HAP-1 (cell line): ENCODE data around the gene MFSD6.

Experiments used
- DNase-seq, 2 experiments: peaks; one replicate each; pipeline ENCODE4 v3.0.0-alpha.2; 2016 to 2020; ENCODE audit warnings: low spot score in 2 of 2
- H3K27me3 ChIP-seq: fragments of 250-450 bp; sonication (Bioruptor Pico); 2 replicates; pipeline ENCODE4 v1.5.1; 2020; ENCODE audit warnings: low read depth, mild to moderate bottlenecking, moderate library complexity
- H3K36me3 ChIP-seq: fragments of 250-450 bp; sonication (Bioruptor Pico); replicated peaks from 2 replicates; pipeline ENCODE4 v1.5.1; 2020; ENCODE audit warnings: mild to moderate bottlenecking
- H3K4me1 ChIP-seq: fragments of 250-450 bp; sonication (Bioruptor Pico); 2 replicates; pipeline ENCODE4 v1.5.1; 2020; ENCODE audit warnings: mild to moderate bottlenecking
- H3K4me3 ChIP-seq: fragments of 250-450 bp; sonication (Bioruptor Pico); 2 replicates; pipeline ENCODE4 v1.5.1; 2020; ENCODE audit warnings: mild to moderate bottlenecking, moderate library complexity
- H3K9me3 ChIP-seq: fragments of 250-450 bp; sonication (Bioruptor Pico); 2 replicates; pipeline ENCODE4 v1.5.1; 2020; ENCODE audit warnings: mild to moderate bottlenecking, moderate library complexity
- in situ Hi-C: fragments of 300-500 bp; cut with MboI; formaldehyde crosslinking; loops from 3 replicates; pipeline ENCODE4 v1.14.3; 2020; ENCODE audit warnings: low sequenced_read_pairs, inconsistent platforms, mixed read lengths

MFSD6 gene

GRCh38 chr2:190512539-190513095 lies 104.5 kb downstream of the MFSD6 start:
- Histone ChIP-seq H3K9me3 (no peaks in the 10 kb centered on the region), H3K4me1 (no peaks in the 10 kb centered on the region), H3K36me3 (no peaks in the 10 kb centered on the region), H3K4me3 (no peak overlapping the region), H3K27me3 (no peaks in the 10 kb centered on the region)
- DNase-seq: no peak
- in situ Hi-C loops: loop anchor here (25.0 kb wide), 1 partner anchor 425 kb away; no protein-coding TSS in a partner anchor

DNA sequence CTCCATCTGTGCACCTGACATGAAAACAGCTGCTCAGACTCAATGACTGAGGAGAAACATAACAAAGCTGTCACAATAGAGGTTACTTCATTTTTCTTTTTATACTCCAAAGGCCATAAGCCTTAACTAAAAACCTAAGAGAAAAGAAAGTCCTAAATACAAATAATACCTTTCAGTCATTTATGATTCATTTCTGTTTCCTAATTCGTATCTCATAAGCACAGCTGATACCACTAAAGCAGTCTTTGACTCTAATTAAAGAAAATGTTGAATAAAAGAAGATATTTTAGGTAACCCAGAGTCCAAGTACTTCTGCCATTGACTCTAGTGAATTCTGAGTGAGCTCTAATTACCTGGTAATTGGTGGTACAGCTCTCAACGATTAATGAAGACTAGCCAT lies 105.7 kb downstream of the MFSD6 start:
- no peak overlapping the region for H3K4me3 ChIP-seq
- no peaks in the 10 kb centered on the region for H3K36me3 ChIP-seq
- no peaks in the 10 kb centered on the region for H3K4me1 ChIP-seq
- H3K9me3 ChIP-seq: no peaks in the 10 kb centered on the region
- no peak for DNase-seq
- H3K27me3 ChIP-seq: no peaks in the 10 kb centered on the region
- in situ Hi-C loops: loop anchor here (25.0 kb wide), 1 partner anchor 427 kb away; no protein-coding TSS in a partner anchor

- in situ Hi-C loops: loop anchor here (25.0 kb wide), 1 partner anchor 427 kb away; no protein-coding TSS in a partner anchor
- no peak overlapping the region for H3K4me3 ChIP-seq
- no peaks in the 10 kb centered on the region for H3K9me3 ChIP-seq
- no peaks in the 10 kb centered on the region for H3K27me3 ChIP-seq
- no peaks in the 10 kb centered on the region for H3K36me3 ChIP-seq
- no peak for DNase-seq
- no peaks in the 10 kb centered on the region for H3K4me1 ChIP-seq
Measured at GRCh38 chr2:190514676-190515075, 106.5 kb downstream of the MFSD6 start.

- Histone ChIP-seq H3K9me3 (no peaks in the 10 kb centered on the region), H3K4me3 (no peak overlapping the region), H3K4me1 (no peaks in the 10 kb centered on the region), H3K27me3 (no peaks in the 10 kb centered on the region), H3K36me3 (no peaks in the 10 kb centered on the region)
- in situ Hi-C loops: loop anchor here (25.0 kb wide), 1 partner anchor 428 kb away; no protein-coding TSS in a partner anchor
- DNase-seq: no peak
Measured at GRCh38 chr2:190515687-190516086, 107.5 kb downstream of the MFSD6 start.

- in situ Hi-C loops: loop anchor here (25.0 kb wide), 1 partner anchor 430 kb away; no protein-coding TSS in a partner anchor
- Histone ChIP-seq H3K27me3 (no peaks in the 10 kb centered on the region), H3K4me3 (no peak overlapping the region), H3K4me1 (no peaks in the 10 kb centered on the region), H3K36me3 (no peaks in the 10 kb centered on the region), H3K9me3 (no peaks in the 10 kb centered on the region)
- DNase-seq: no peak
Measured at GRCh38 chr2:190517468-190517867, 109.3 kb downstream of the MFSD6 start.

DNA sequence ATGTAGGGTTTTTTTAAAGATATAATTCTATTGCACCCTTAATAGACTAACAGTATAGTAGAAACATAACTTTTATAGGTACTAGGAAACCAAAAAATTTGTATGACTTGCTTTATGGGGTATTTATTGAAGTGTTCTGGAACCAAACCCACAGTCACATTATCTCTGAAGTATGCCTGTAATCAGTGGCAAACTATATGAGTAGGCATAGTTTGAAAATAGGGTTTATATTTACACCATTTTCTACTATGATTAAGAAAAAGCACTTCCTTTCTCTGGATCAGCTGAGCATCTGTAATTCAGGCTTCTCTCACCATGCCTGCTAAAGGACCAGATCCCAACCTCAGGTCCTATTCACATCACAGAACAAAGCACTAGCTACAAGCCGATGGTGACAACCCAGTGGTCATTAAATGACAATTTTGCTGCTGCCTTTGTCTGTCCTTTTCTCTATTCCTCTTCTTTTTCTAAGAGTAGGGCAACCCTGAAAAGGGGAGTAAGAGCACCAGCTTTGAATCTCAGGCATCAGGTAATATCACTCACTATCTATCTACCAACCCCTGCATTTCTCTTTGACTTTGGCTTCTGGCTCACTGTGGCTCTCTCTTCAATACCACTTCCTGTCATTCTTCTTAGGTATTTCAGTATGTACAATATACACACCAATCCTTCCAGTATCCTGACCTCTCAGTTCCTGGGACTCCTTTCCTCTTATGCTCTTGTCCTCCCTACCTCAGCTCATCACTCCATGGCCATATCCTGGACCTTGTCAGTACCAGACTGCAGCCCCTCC lies 112.0 kb downstream of the MFSD6 start:
- in situ Hi-C loops: loop anchor here (25.0 kb wide), 1 partner anchor 433 kb away; no protein-coding TSS in a partner anchor

GRCh38 chr2:190524928-190525327 lies 116.8 kb downstream of the MFSD6 start:
- in situ Hi-C loops: loop anchor here (25.0 kb wide), 1 partner anchor 438 kb away; no protein-coding TSS in a partner anchor
- no peaks in the 10 kb centered on the region for H3K4me1 ChIP-seq
- DNase-seq: no peak
- H3K27me3 ChIP-seq: no peaks in the 10 kb centered on the region
- H3K9me3 ChIP-seq: no peaks in the 10 kb centered on the region
- no peaks in the 10 kb centered on the region for H3K36me3 ChIP-seq
- H3K4me3 ChIP-seq: no peak overlapping the region

More for the DNA sequence above, 112.0 kb downstream of the MFSD6 start:
- H3K36me3 ChIP-seq: no peaks in the 10 kb centered on the region
- H3K27me3 ChIP-seq: no peaks in the 10 kb centered on the region
- no peak for DNase-seq
- no peaks in the 10 kb centered on the region for H3K4me1 ChIP-seq
- no peaks in the 10 kb centered on the region for H3K9me3 ChIP-seq
- no peak overlapping the region for H3K4me3 ChIP-seq

GRCh38 chr2:190526105-190526750 lies 118.1 kb downstream of the MFSD6 start:
- no peak for DNase-seq
- H3K27me3 ChIP-seq: no peaks in the 10 kb centered on the region
- H3K4me3 ChIP-seq: no peak overlapping the region
- no peaks in the 10 kb centered on the region for H3K9me3 ChIP-seq
- H3K4me1 ChIP-seq: no peaks in the 10 kb centered on the region
- in situ Hi-C loops: no loop called here
- H3K36me3 ChIP-seq: no peaks in the 10 kb centered on the region

DNA sequence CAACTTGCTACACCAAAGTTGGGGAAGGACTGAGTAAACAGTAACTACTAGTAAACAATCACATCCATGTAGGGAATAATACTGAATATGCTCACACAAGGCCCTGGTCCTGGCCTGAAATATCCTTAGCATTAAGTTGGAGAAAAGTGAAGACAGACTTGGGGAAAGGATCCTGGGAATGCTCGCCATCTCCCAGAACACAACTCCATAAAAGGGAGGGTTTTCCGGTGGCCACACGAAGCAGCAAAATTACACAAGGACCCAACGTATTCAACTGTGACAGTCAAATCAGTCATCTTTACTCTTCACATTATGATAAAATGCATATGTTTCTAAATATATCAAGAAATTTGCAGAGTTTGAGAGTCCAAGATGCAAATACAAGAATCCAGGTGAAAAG lies 119.1 kb downstream of the MFSD6 start:
- H3K9me3 ChIP-seq: no peaks in the 10 kb centered on the region
- no peak overlapping the region for H3K4me3 ChIP-seq
- H3K36me3 ChIP-seq: no peaks in the 10 kb centered on the region
- no peaks in the 10 kb centered on the region for H3K4me1 ChIP-seq
- H3K27me3 ChIP-seq: no peaks in the 10 kb centered on the region
- no peak for DNase-seq
- in situ Hi-C loops: no loop called here

- no peak overlapping the region for H3K4me3 ChIP-seq
- no peaks in the 10 kb centered on the region for H3K9me3 ChIP-seq
- no peaks in the 10 kb centered on the region for H3K27me3 ChIP-seq
- H3K4me1 ChIP-seq: no peaks in the 10 kb centered on the region
- DNase-seq: no peak
- in situ Hi-C loops: no loop called here
- no peaks in the 10 kb centered on the region for H3K36me3 ChIP-seq
Measured at GRCh38 chr2:190527918-190528317, 119.8 kb downstream of the MFSD6 start.

GRCh38 chr2:190528521-190529001 lies 120.4 kb downstream of the MFSD6 start:
- H3K4me1 ChIP-seq: no peaks in the 10 kb centered on the region

GRCh38 chr2:190529486-190530247 lies 121.5 kb downstream of the MFSD6 start:
- no peak for DNase-seq
- no peak overlapping the region for H3K4me3 ChIP-seq
- peaks cover 6% of the 10 kb centered on the region for H3K4me1 ChIP-seq
- in situ Hi-C loops: no loop called here
- H3K36me3 ChIP-seq: no peaks in the 10 kb centered on the region
- H3K9me3 ChIP-seq: no peaks in the 10 kb centered on the region
- no peaks in the 10 kb centered on the region for H3K27me3 ChIP-seq

More at GRCh38 chr2:190528521-190529001, 120.4 kb downstream of the MFSD6 start:
- Histone ChIP-seq H3K4me3 (no peak overlapping the region), H3K9me3 (no peaks in the 10 kb centered on the region), H3K36me3 (no peaks in the 10 kb centered on the region), H3K27me3 (no peaks in the 10 kb centered on the region)
- no peak for DNase-seq
- in situ Hi-C loops: no loop called here

- in situ Hi-C loops: no loop called here
- no peaks in the 10 kb centered on the region for H3K36me3 ChIP-seq
- no peak for DNase-seq
- H3K27me3 ChIP-seq: no peaks in the 10 kb centered on the region
- H3K9me3 ChIP-seq: no peaks in the 10 kb centered on the region
- H3K4me1 ChIP-seq: peaks cover 6% of the 10 kb centered on the region
- H3K4me3 ChIP-seq: no peak overlapping the region
Measured at GRCh38 chr2:190530248-190530900, 122.2 kb downstream of the MFSD6 start.
